Stomach (tissue), 4 donors: ENCODE data around the gene WDR70.
"Not testable (repeated sequence)": the region's sequence is repeated elsewhere in the genome, so short reads cannot be mapped to it uniquely, and the experiment has no call there.

Experiments used
- CTCF ChIP-seq, 7 experiments: fragments of 450-650 bp in 4 of 7; fragments of 200-600 bp in 3 of 7; sonication (generic) in 3 of 7; IDR thresholded peaks; one replicate each; pipeline ENCODE4 v1.5.1; 2016 to 2019; ENCODE audit warnings: antibody characterized with exemption in 7 of 7, control low read depth in 2 of 7, mild to moderate bottlenecking in 1 of 7
- EP300 ChIP-seq: sonication (generic); formaldehyde crosslinking; IDR thresholded peaks from one replicate; pipeline ENCODE4 v1.6.1; 2017; ENCODE audit warnings: antibody characterized with exemption

- TF ChIP-seq CTCF (IDR thresholded peaks at IDR 0.05); EP300: not testable (repeated sequence)
Measured at GRCh38 chr5:37594864-37595263, 215.7 kb downstream of the WDR70 start.
